AG08396 (cell line): ENCODE data around the gene C2orf81.
"Not testable (repeated sequence)": the region's sequence is repeated elsewhere in the genome, so short reads cannot be mapped to it uniquely, and the experiment has no call there.

Experiments
- DNase-seq: peaks from one replicate; pipeline ENCODE4 v3.0.0; 2012; ENCODE audit warnings: low spot score, mixed read lengths

The C2orf81 gene

DNA sequence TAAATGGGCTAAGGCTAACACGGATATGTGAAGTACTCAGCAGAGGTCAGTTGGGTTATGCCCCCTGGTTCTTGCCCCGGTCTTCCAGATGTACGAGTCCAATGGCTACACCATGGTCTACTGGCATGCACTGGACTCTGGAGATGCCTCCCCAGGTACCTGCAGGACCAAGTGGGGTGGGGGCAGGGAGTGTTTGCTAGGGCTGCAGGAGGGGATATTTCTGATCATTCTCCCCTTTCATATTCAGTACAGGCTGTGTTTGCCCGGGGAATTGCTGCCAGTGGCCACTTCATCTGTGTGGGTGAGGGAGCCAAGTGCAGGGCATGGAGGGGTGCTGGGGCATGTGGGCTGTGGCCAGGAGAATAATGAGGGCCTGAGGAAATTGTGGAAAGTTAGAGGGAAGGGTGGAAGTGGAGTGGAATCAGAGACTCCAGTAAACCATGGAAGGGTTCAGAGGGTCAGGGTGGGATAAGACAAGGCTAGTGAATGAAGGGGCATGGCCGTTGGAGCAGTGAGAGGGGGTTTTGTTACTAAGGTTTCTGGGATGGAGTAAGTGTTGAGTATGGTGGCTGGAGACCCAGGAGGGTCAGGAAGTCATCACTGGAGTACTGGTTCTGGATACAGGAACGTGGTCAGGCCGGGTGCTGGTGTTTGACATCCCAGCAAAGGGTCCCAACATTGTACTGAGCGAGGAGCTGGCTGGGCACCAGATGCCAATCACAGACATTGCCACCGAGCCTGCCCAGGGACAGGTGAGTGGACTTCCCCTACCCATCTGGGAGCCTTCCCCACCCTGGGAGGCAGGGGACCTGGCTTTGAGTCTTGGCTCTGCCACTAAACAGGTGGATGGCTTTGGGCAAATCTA is 2.0 kb upstream of the C2orf81 start:
- DNase-seq = no peak

DNA sequence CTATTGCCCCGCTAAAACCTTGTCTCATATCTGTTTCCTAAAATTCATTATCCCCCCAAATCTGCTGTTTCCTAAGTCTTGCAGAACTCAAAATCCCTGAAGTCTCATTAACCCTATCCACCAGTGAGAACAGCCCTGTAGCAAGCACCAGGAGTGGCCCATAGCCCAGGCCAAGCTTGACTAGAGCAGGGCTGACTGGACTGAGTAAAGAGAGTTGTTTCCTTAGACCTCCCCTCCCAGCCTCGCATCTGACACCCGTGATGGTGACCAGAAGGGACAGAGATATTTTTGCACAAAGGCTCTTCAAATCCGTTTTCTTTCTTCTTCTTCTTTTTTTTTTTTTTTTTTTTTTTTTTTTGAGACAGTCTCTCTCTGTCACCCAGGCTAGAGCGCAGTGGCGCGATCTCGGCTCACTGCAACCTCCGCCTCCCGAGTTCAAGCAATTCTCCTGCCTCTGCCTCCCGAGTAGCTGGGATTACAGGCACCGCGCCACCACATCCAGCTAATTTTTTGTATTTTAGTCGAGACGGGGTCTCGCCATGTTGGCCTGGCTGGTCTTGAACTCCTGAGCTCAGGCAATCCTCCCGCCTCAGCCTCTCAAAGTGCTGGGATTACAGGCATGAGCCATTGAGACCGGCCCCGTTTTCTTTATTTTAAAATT is 846 bp downstream of the C2orf81 start:
- DNase-seq = not testable (repeated sequence)

DNA sequence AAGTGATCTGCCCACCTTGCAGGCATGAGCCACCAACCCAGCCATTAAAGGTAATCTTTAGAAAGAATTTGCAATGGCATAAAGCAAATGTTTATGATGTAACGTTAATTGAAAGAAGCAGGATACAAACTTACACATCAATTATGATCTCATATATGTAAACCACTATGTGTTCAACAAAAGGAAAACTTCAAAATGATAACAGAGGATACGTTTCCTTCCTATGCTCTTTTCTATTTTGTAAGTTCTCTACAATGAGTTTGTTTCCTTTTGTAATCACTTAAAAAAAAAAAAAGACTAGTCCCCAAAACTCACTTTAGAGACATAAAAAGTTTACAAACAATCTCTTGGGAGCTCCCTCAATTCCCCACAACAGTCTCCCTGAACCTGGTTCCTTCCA is 1.4 kb downstream of the C2orf81 start:
- DNase-seq = no peak

DNA sequence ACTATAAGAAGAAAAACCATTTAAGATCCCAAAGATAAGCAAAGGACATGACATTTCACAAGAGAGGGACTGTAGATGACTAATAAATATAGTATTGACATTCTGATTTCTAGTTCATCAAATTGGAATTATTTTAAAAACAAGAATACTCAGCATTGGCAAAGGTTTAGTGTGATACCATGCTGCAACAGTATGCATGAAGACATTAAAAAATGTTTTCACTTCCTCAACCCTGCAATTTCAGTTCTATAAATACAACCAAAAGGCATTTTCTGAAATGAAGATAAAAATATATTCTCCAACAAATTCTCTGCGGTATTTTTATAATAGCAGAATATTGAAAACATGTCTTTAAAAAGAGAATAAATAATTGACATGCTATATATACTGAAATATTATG is 2.1 kb downstream of the C2orf81 start:
- no peak for DNase-seq

DNA sequence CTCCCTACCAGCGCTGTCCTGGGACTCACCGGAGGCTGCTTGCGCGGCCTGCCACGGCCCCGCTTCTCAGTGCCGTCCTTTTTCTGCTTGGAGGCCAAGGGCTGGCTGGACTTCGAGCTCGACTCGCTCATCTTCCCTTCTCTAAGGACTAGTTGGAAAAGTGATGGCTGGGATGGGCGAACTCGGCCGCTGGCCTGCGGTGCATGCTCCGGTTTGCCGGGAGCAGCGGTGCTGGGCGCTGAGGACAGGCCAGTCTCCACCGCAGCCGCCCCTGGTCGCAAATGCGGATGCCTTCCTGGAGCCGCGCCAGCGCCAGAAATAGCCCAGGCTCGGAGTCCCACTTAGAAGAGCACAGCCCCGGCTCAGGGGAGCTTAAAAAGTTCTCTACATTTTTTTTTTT is 3.1 kb downstream of the C2orf81 start:
- DNase-seq = no peak

DNA sequence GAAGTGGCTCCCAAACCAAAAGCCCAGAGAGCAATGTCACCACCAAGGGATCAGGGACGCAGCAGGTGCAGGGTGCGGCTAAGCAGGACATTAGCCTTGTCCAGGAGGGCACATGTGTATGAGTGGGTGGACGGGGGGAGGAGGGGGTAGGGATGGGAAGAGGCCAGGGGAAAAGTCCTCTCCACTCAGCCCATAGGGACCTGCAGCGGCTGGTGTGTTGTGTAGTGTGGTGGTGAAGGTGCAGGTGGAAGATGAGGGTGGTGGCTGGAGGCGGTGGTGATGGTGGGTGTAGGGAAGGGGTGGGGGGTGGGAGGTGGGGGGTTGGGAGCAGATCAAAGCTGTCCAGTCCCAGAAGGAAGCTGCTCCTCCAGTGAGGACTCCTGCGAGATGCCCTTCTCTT is 3.7 kb downstream of the C2orf81 start:
- no peak for DNase-seq

DNA sequence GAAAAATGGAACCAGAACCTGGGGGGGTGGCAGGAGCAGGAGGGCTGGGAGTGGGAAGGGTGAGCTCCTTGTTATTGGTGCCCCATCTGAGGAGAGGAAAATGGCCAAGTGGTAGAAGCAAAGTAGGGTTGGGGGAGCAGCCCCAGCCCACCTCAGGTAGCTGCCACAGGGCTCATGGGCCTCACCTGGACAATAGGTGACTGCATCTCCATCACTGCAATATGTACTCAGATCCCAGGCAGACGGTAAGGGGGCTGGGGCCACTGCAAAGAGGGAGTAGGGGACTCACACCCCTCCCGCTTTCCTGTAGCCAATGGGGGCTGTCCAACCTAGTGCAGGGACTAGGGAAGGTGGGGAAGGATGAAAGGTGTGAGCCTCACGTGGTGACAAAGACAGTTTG is 4.2 kb downstream of the C2orf81 start:
- DNase-seq = no peak

DNA sequence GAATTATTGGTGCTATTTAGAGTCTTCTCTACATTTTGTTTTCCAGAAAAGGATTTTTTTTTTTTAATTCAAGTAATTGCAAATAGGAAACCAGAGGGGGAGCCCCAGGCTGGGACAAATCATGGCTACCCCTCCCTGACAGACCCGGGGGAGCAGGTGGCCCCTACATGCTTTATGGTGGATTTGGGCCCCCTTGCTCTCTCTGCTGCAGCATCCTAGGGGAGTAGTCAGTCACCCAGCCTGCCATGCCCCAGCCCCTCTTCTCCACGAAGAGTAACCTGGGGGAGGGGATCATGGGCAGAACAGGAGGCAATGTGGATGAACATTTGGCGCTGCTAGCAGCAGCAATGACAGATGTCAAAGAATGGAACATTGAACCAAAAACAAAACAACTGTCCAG is 4.6 kb downstream of the C2orf81 start:
- DNase-seq = no peak

DNA sequence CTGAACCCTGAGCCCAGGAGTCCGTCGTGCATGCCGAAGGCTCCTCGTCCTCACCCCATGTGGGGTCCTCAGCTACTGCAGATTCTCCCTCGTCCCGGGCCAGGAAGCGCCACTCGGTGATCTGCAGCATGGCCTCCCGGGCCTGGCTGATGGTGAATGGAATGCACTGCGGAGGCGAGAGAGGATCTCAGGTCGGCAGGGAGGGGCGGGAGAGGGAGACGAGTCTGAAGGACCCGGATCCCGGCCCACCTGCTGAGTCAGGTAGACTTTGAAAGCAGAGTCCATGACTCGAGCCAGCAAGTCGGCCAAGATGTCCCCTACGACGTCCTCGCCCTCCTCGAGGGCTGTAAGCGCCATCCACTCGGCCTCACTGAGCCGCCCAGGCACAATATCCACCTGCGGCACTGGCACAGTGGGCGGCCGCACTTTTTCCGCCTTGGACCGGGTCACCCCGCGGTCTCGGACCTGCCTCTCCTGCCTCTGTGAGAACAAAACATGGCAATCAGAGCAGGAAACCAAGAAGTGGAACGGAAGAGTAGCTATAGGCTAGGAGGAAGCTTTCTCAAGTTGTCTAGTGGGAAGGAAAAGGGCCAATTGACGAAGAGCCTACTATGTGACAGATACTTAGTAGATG is 5.5 kb downstream of the C2orf81 start:
- DNase-seq = no peak

DNA sequence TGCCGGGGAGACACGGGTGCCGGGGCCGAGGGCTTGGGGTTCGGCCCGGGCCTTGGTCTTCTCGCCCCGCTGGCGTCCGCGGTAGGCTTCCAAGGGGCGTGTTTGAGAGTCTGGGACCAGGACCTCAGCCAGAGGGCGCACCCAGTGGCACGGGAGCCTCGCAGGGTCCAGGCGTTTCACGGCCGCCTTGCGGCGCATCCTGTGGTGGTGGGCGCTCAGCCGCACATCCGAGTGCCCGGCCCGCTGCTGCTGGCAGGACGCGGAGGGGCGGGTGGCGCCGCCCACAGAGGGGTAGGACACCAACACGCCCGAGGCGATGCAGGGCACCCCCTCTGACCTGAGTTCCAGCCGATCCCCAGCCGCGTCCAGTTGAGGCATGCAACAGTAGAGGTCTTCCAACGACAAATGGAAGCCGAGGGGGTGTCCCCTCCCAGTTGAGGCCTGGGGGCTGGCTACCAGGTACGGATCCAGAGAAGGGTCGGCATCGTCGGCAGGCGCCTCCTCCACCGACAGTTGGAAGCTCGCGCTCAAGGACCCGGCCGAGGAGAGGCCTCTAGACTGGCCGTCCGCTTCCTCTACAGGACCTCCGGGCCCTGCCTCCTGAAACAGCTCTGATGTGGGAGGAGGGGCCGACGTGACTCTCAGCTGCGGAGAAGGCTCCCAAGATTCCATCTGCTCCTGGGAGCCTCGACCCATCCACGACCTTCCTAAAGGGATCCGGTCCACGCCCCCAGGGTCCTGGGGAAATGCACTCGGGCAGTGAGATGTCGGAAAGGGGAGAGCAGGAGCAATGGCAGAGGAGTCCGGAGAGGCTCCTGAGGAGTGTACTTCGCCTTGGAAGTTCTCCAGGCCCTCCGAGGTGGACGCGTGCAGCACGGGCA is 6.3 kb downstream of the C2orf81 start:
- peak; percentile 78 for DNase-seq

DNA sequence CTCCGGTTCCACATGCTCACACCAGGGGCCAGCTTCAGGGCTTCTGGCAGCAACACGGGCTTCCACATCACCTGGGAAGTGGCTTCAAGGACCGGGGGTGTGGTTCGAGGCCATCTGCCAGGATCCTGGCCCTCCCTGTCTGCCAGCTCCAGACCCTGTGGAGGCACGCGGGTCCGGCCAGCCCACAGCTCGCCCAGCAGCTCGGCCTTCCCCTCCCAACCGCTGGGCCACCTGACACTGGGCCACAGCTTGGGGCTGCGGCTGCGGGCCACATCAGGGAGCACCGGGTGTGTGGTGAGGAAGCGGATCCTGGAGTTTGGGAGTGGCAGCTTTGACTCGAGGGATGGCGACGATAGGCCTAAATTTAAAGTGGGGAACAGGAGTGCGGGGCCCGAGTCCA is 7.0 kb downstream of the C2orf81 start:
- DNase-seq = no peak

DNA sequence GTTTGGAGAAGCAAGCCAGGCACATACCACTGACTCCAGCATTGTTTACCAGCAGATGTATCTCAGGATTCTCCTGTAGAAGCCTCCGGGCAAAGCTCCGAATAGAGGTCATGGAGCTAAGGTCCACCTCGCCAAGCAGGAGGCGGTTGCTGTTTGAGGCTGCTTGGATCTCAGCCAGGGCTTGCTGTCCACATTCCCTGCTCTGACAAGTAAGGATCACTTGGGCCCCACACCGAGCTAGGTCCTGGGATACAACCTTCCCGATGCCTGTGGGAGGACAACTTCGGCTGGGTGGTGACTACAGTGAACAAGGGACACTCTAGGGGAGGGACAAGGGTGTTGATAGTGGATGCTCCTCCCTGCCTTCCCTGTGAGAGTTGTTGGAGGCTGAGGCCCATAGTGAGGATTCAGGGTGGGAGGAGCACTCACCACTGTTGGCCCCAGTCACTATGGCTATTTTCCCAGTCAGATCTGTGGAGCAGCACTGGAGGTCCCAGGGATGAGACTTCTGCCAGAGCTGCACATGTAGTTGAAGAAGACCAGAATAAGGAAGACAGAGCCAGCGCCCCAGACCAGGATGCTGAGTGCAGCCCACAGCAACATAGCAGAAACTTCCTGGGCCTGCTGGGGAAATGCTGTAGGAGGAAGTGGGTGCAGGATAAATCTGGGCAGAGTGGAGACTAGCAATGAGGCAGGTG is 8.3 kb downstream of the C2orf81 start:
- DNase-seq = no peak

DNA sequence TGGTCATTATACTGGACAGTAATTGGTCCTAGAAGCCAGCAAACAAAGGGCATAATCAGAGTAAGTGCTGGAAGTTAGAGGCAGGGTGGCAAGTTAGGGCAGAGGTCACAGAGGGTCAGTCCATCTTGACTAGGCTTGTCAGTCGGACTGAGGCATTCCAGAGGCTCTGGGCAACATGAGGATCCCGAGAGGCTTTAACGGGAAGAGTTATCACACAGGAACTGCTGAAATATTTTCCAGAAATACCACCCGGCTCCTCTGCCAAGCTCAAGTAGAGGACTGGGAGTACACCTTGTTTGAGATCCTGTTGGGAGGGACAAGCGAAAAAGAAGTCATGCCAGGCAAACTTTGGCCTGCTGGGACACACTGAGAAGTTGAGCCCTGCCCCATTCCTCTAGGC is 13.7 kb downstream of the C2orf81 start:
- DNase-seq = no peak

DNA sequence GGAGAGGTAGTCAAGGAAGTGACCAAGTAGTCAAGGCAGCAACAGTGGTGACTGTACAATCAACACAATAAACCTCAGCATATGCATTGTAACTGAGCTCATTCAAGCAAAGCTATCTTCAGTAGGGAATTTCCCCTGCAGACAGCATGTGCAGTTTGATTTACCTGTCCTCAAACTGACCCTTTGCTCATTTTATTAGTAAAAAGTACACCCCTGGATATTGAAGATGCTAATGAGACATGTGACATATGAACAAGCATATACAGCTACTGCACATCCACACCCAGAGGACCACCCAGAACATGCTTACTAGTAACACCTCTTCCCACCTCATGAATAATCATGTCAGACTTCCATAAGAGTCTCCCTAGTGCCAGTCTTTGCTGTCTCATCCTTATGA is 15.4 kb downstream of the C2orf81 start:
- DNase-seq = no peak

DNA sequence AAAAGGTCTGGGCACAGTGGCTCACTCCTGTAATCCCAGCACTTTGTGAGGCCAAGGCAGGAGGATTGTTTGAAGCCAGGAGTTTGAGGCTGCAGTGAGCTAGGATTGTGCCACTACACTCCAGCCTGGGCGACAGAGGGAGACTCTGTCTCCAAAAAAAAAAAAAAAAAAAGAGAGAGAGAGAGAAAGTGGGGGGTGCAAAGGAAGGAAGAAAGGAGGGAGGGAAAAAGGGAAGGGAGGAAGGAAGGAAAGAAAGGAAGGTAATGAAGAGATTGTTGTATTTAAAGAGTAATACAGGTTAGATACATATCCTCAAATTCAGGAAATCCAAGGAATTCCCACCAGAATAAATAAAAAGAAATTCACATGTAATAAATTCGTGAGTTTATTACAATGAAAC is 19.5 kb downstream of the C2orf81 start:
- DNase-seq = no peak

DNA sequence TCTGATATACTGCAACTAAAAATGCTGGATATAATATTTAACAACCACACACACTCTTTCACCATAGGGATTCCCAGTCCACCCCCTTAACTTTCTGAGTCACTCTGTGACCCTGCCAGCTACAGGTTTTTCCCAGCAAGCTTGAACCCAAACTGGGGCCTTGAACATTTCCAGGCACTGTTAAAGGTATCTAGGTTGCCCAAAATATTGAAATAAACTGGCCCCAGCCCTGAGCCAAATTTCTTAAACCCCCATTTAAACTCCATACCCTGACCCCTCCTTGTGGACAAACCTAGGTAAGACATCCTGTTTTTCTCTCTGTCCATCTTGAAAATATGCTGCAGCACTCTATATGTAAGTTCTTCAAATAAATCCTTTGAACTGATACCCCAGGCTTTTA is 21.6 kb downstream of the C2orf81 start:
- DNase-seq = peak; percentile 45

DNA sequence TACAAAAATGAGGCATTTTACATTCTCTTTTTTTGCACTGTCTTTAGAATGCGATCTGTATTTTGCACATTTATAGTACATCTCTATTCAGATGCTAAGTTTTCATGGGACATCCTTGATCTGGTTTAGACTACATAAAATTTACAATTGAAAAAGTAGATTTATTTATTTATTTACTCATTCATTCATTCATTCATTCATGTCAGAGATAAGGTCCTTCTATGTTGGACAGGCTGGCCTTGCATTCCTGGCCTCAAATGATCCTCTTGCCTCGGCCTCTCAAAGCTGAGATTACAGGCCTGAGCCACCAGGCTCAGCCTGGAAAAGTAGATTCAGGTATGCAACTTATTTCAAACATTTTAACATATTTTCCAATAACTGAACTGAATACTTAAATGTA is 25.3 kb downstream of the C2orf81 start:
- no peak for DNase-seq

DNA sequence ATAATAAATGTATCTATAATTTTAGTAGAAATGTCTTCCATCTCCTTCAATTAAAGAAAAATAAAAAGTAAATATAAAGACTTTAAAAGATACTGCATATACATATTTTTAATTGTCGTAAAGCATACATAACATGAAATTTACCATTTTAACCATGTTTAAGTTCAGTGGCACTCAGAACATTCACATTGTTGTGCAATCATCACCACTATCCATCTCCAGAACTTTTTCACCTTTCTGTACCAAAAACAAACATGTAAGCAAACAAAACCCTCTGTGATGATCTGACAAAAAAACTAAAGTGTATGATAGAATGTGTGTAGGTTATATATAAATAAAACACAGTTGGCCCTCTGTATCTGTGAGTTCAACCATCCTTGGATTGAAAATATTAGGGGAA is 27.9 kb downstream of the C2orf81 start:
- no peak for DNase-seq

DNA sequence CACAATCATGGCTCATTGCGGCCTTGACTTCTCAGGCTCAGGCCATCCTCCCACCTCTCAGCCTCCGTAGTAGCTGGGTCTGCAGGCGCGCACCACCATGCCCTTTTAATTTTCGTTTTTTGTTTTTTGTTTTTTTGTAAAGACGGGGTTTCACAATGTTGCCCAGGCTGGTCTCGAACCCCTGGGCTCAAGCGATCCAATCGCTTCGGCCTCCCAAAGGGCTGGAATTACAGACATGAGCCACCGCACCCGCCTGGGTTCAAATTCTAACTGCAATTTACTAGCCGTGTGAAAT is 29.0 kb downstream of the C2orf81 start:
- DNase-seq = no peak

DNA sequence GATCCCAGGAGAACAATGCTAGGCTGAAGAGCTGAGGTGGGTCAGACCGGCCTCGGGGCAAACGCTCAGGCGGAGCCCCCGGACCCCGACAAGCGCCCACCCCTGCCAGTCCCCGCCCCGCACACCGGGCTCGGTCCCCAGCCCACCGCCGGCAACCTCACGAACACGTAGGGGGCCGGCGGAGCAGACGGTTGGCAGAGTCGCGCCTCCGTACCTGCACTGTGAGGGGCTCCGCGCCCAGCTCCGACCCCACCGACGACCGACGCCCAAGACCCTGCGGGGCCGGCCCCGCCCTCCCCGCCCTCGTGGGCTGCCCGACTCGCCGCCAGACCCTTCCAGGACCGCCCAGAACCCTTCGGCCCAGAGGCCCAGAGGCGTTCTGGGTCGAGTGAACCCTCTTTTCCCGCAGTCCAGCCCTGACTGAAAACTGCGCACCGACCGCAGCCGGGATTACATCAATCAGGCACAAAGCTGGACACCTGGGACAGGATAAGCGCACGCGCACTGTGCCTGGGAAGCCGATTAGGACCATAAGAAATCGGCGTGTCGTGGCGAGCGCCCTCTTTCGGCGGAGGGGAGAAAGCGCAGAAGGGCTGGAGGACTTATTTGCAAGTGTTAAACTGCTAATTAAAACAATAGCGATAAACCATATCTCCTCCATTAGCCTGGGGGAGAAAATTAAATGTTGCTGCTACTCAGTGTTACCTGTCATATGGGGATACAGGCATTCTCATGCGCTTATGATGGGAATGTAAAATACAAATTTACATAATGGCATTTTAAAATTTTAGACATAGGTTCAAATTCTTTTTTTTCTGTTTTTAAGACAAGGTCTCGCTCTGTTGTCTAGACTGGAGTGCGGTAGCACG is 29.6 kb downstream of the C2orf81 start:
- peak; percentile 94 for DNase-seq

DNA sequence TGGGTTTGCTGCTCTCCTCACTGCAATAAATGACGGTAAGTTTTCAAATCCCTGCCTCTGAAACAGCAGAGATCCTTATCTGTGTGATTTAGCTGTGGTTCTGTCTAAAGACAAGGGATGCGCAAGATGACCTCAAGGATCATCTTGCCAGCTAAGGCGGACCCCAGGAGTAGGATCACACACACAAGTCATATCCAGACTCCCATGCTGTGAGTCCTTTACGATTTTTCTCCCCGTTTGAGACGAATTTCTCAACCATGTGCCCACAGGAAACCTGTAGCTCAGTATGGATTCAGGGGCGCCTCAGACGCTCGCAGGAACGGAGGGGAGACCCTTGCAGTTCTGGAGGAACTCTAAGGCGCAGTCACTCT is 30.2 kb downstream of the C2orf81 start:
- peak; percentile 49 for DNase-seq
